Spleen (tissue), 13 donors: ENCODE results near the gene ATOH8. TPM values are rescaled to one million over a fixed set of nuclear protein-coding genes. Genes with fewer than 3 reads are reported as not detected.

Source experiments
- DNase-seq: peaks from one replicate; pipeline ENCODE4 v3.0.0-alpha.2; 2020
- H3K27ac ChIP-seq, 8 donors: fragments of 200-600 bp; sonication (generic) in 7 of 8; 1 replicate in 4 of 8; 2 replicates in 4 of 8; pipeline versions ENCODE4 v1.5.0 to v1.8.0; 2016 to 2021; ENCODE audit warnings: inconsistent platforms in 4 of 8, mild to moderate bottlenecking in 4 of 8, moderate library complexity in 1 of 8
- H3K27me3 ChIP-seq, 7 donors: fragments of 200-600 bp; sonication (generic) in 6 of 7; replicated peaks in 1 of 7; 1 replicate in 4 of 7; 2 replicates in 3 of 7; pipeline versions ENCODE4 v1.5.0 to v1.8.0; 2016 to 2021; ENCODE audit warnings: inconsistent platforms in 3 of 7, mild to moderate bottlenecking in 1 of 7
- H3K36me3 ChIP-seq, 6 donors: fragments of 200-600 bp; sonication (generic) in 5 of 6; 1 replicate in 4 of 6; 2 replicates in 2 of 6; pipeline versions ENCODE4 v1.5.0 to v1.8.0; 2016 to 2021; ENCODE audit warnings: inconsistent platforms in 2 of 6
- H3K4me1 ChIP-seq, 6 donors: fragments of 200-600 bp; sonication (generic) in 5 of 6; 1 replicate in 3 of 6; 2 replicates in 3 of 6; pipeline versions ENCODE4 v1.5.0 to v1.8.0; 2016 to 2021; ENCODE audit warnings: inconsistent platforms in 3 of 6
- H3K4me3 ChIP-seq, 8 donors: fragments of 200-600 bp; sonication (generic) in 7 of 8; 1 replicate in 4 of 8; 2 replicates in 4 of 8; pipeline versions ENCODE4 v1.5.0 to v1.8.0; 2016 to 2021; ENCODE audit warnings: inconsistent platforms in 4 of 8, mild to moderate bottlenecking in 4 of 8, moderate library complexity in 2 of 8
- H3K9me3 ChIP-seq, 8 donors: fragments of 200-600 bp; sonication (generic) in 7 of 8; 1 replicate in 4 of 8; 2 replicates in 4 of 8; pipeline versions ENCODE4 v1.5.0 to v1.8.0; 2016 to 2021; ENCODE audit warnings: inconsistent platforms in 4 of 8
- CTCF ChIP-seq, 11 experiments: fragments of 200-600 bp in 7 of 11; fragments of 450-650 bp in 4 of 11; sonication (generic) in 4 of 11; IDR thresholded peaks in 8 of 11; conservative IDR thresholded peaks in 3 of 11; 1 replicate in 7 of 11; 2 replicates in 4 of 11; pipeline versions ENCODE4 v1.4.0 to v1.8.0; 2016 to 2021; ENCODE audit warnings: antibody characterized with exemption in 11 of 11, inconsistent platforms in 4 of 11, mild to moderate bottlenecking in 1 of 11
- POLR2A ChIP-seq, 3 donors: fragments of 450-650 bp; IDR thresholded peaks; one replicate each; pipeline ENCODE4 v1.5.1; 2017; ENCODE audit warnings: antibody characterized with exemption in 3 of 3, mild to moderate bottlenecking in 1 of 3
- POLR2AphosphoS5 ChIP-seq, 3 donors: sonication (generic); formaldehyde crosslinking; IDR thresholded peaks; one replicate each; pipeline ENCODE4 v1.5.1; 2017; ENCODE audit warnings: antibody characterized with exemption in 3 of 3
- WGBS, 5 donors: extraction: QIAGEN DNeasy Blood & Tissue Kit in 3 of 5; methylation state at CpG; one replicate each; pipeline versions ENCODE4 v1.1.5 to v1.1.7; 2013 to 2018; 5-methylcytosine and 5-hydroxymethylcytosine counted together
- intact Hi-C: fragments of 100-400 bp; cut with DNase I; formaldehyde crosslinking; loops from one replicate; pipeline ENCODE4 v1.15.0; 2023; ENCODE audit warnings: low total_unique reads
- long read RNA-seq, 2 donors: transcript quantifications; one replicate each; lab custom pipeline, GENCODE V29; 2026
- polyA plus RNA-seq, 3 donors: library from polyadenylated mRNA; stranded (reverse); fragments of 200-250 nt; gene quantifications; one replicate each; pipeline ENCODE4 v1.2.1, GENCODE V29; 2013
- total RNA-seq, 7 donors: library from RNA; depleted of rRNA in 3 of 7; stranded (reverse); fragments of >200 nt in 3 of 7; fragmentation: NEBNext Ultra II Directional in 4 of 7; extraction: Animal tissue kit (Norgen Biotek cat#: 25700) in 4 of 7; gene quantifications; one replicate each; pipeline versions ENCODE4 v1.1.0 to v1.2.1, GENCODE V29; 2016 to 2021
- donor health status: healthy with polysubstance abuse.
- donor health status: DM: no; HTN: no; CAD: no; lungs with moderate emphysema.
- donor health status: DM: no; HTN: no; CAD: no.
- donor health status: Bipolar disorder and iron deficiency.
- donor health status: healthy.
- donor health status: DM: no; HTN: no; CAD: no.
- donor health status: DM: yes; HTN: yes; CAD: no.

ATOH8 gene
- total RNA-seq (10 to 100 TPM in 6 of 7 donors, 1 to 10 TPM in 1; 6.4 to 53.0 (median 18.6) TPM), polyA plus RNA-seq (10 to 100 TPM in 1 of 3 donors, 1 to 10 TPM in 2; 7.2 to 17.6 (median 9.4) TPM)
- long read RNA-seq, donor 1, transcript ATOH8-201 (3 exons, 2,438 nt) = major isoform, 16 of 33 reads
- long read RNA-seq, donor 1, partial matches to known transcripts = 17 of 33 reads
- long read RNA-seq, donor 1, other reads (novel, unspliced or antisense) = 0 of 33 reads
- long read RNA-seq, donor 2, transcript ATOH8-201 (3 exons, 2,438 nt) = major isoform, 9 of 9 reads
- long read RNA-seq, donor 2, partial matches to known transcripts = 0 of 9 reads
- long read RNA-seq, donor 2, other reads (novel, unspliced or antisense) = 0 of 9 reads

DNA sequence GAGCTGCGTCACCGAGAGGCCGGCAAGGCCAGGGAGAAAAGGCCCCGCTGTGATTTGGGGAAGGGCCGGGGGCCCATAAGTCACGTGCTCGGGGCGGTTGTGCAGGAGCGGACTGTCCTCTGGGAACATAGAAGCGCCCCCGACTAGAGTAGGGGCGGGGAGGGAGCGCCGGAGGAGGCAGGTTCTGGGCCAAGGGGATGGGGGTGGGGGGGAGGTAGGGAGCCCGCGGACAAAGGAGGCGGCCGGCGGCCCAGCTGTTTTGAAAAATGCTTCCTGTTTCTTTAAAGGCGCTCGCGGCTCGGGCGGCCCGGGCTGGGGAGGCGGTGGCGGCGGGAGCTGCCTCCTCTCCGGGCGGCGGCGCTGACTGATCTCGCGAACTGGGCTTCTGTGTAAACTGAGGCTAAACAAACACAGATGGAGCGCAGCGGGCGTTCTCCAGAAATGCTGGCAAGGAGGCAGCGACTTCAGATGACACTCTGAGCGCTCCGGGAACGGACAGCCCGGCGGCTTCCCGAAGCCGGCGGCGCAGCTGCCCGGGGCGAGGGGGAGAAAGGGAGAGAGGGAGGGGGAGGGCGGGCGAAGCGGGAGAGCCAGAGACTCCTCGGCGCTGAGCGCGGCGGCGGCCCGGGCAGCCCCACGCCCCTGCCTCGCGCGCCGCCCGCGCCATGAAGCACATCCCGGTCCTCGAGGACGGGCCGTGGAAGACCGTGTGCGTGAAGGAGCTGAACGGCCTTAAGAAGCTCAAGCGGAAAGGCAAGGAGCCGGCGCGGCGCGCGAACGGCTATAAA is at the start of gene ATOH8:
Gene ATOH8, plus strand, starts transcription at position 467 of the 788 bp plus-strand sequence. Its CDS starts 199 bp downstream, at position 666.
- peak within 1 kb of the TSS; percentile 35 to 85 (median 76) for H3K27ac ChIP-seq
- 1% methylated on average over 22 to 81 of the region's 81 CpGs for WGBS, 5 donors

DNA sequence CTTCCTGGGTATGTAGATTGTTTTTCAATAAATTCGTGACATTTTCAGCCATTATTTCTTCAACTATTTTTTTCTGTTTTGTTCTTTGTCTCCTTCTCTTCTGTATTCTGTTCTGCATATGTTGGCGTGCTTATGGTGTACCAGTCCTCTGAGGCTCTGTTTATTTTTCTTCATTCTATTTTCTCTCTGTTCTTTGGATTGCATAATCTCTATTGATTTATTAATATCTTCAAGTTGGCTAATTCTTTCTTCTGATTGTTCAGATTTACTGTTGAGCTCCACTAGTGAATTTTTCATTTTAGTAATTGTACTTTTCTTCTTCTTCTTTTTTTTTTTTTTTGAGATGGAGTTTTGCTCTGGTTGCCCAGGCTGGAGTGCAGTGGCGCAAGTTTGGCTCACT is 49.8 kb upstream of the ATOH8 start:
- peaks cover 0 to 14% (median 0%) of the 10 kb centered on the region in 7 donors for H3K27me3 ChIP-seq
- H3K27ac ChIP-seq = peak overlapping the region in 4 of 8 donors; percentile 66 to 91 (median 86)
- no peak for DNase-seq
- TF ChIP-seq CTCF (IDR thresholded peaks at IDR 0.05 in 8 of 11, conservative IDR thresholded peaks at IDR 0.05 in 3 of 11) (no peak), POLR2A (IDR thresholded peaks at IDR 0.05) (no peak), POLR2AphosphoS5 (IDR thresholded peaks at IDR 0.05) (no peak)
- no peaks in the 10 kb centered on the region for H3K36me3 ChIP-seq
- WGBS, 5 donors = 80 to 96% (median 89%) methylated on average over 3 of the region's 3 CpGs
- H3K4me1 ChIP-seq = peaks cover 5 to 68% (median 46%) of the 10 kb centered on the region in 6 donors
- no peak overlapping the region for H3K4me3 ChIP-seq
- H3K9me3 ChIP-seq = no peaks in the 10 kb centered on the region
- intact Hi-C loops = no loop called here

More for the DNA sequence above, at the start of gene ATOH8:
- peak; percentile 91 for DNase-seq
- Histone ChIP-seq H3K9me3 (peaks cover 0 to under 1% (median 0%) of the 10 kb centered on the region in 8 donors), H3K36me3 (no peaks in the 10 kb centered on the region), H3K27me3 (peaks cover 0 to 93% (median 37%) of the 10 kb centered on the region in 7 donors), H3K4me1 (peaks cover 19 to 95% (median 64%) of the 10 kb centered on the region in 6 donors), H3K4me3 (peak within 1 kb of the TSS; percentile 45 to 84 (median 59))
- TF ChIP-seq POLR2AphosphoS5 (IDR thresholded peaks at IDR 0.05) (peak in 2 of 3 donors; percentile 64 to 76), POLR2A (IDR thresholded peaks at IDR 0.05) (no peak), CTCF (IDR thresholded peaks at IDR 0.05 in 8 of 11, conservative IDR thresholded peaks at IDR 0.05 in 3 of 11) (peak in 1 of 11 experiments; percentile 0)
- intact Hi-C loops = no loop called here

GRCh38 chr2:85704800-85705679 is 48.8 kb upstream of the ATOH8 start:
- no peak for DNase-seq
- no peak for TF ChIP-seq CTCF (IDR thresholded peaks at IDR 0.05 in 8 of 11, conservative IDR thresholded peaks at IDR 0.05 in 3 of 11)
- TF ChIP-seq POLR2A (IDR thresholded peaks at IDR 0.05) = no peak
- no peak for TF ChIP-seq POLR2AphosphoS5 (IDR thresholded peaks at IDR 0.05)
- H3K4me1 ChIP-seq = peaks cover 8 to 78% (median 56%) of the 10 kb centered on the region in 6 donors
- H3K27me3 ChIP-seq = peaks cover 0 to 14% (median 0%) of the 10 kb centered on the region in 7 donors
- intact Hi-C loops = loop anchor here (5.0 kb wide), 1 partner anchor 68 kb away; no protein-coding TSS in a partner anchor
- H3K9me3 ChIP-seq = no peaks in the 10 kb centered on the region
- peak overlapping the region in 7 of 8 donors; percentile 41 to 91 (median 71) for H3K27ac ChIP-seq
- H3K4me3 ChIP-seq = peak overlapping the region in 1 of 8 donors; percentile 31
- no peaks in the 10 kb centered on the region for H3K36me3 ChIP-seq
- whole genome bisulfite sequencing, 5 donors = 44 to 56% (median 50%) methylated on average over 8 of the region's 8 CpGs
